Measurements from ENCODE around the gene ZNF277.

Gene ZNF277

DNA sequence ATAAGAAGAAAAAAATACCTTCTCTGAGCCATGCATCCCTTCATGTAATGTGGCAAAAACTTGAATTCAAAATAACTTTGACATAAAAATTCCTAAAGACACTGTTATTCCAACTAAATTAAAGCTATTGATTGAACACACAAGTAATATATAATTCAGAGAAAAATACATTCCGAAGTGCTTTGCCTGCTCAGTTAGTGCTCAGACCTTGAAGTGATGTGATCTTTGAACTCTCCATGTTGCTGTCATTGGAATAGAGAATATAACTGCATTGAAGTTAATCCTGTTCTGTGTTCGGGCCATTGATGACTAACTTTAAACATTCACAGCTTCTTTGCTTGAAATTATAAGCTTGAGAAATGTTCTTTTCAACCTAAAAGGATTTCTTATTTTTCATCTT, 129.8 kb downstream of the ZNF277 start:
- TF ChIP-seq, protein P1, sequence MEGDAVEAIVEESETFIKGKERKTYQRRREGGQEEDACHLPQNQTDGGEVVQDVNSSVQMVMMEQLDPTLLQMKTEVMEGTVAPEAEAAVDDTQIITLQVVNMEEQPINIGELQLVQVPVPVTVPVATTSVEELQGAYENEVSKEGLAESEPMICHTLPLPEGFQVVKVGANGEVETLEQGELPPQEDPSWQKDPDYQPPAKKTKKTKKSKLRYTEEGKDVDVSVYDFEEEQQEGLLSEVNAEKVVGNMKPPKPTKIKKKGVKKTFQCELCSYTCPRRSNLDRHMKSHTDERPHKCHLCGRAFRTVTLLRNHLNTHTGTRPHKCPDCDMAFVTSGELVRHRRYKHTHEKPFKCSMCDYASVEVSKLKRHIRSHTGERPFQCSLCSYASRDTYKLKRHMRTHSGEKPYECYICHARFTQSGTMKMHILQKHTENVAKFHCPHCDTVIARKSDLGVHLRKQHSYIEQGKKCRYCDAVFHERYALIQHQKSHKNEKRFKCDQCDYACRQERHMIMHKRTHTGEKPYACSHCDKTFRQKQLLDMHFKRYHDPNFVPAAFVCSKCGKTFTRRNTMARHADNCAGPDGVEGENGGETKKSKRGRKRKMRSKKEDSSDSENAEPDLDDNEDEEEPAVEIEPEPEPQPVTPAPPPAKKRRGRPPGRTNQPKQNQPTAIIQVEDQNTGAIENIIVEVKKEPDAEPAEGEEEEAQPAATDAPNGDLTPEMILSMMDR (IDR thresholded peaks at IDR 0.05; ENCODE audit: control extremely low read depth, extremely low read depth, low read depth, missing control alignments), result no peak
- CTCF ChIA-PET, result interaction anchor here (1.0 to 1.6 kb wide), 2 partner anchors 9 to 10 kb away, joined by 3 to 5 read pairs; no protein-coding TSS in a partner anchor
- POLR2A ChIA-PET, result no interaction called here
- no peak for DNase-seq (ENCODE audit: extremely low spot score)

- TF ChIP-seq, protein P1 (IDR thresholded peaks at IDR 0.05; ENCODE audit: control extremely low read depth, extremely low read depth, low read depth, missing control alignments), result no peak
- ChIA-PET POLR2A (interaction anchor here (0.6 kb wide), 1 partner anchor 113 kb away, joined by 3 read pairs; the partner anchor contains the start of gene IFRD1), CTCF (interaction anchor here (1.0 to 1.6 kb wide), 2 partner anchors 9 to 10 kb away, joined by 3 to 5 read pairs; no protein-coding TSS in a partner anchor)
- DNase-seq (ENCODE audit: extremely low spot score), result no peak
Measured at GRCh38 chr7:112336936-112337576, 130.6 kb downstream of the ZNF277 start.

GRCh38 chr7:112337892-112338291, 131.4 kb downstream of the ZNF277 start:
- POLR2A ChIA-PET, result interaction anchor here (0.6 kb wide), 1 partner anchor 112 kb away, joined by 3 read pairs; the partner anchor contains the start of gene IFRD1
- CTCF ChIA-PET, result interaction anchor here (0.8 kb wide), 1 partner anchor 11 kb away, joined by 3 read pairs; no protein-coding TSS in a partner anchor

GRCh38 chr7:112338786-112339185, 132.3 kb downstream of the ZNF277 start:
- ChIA-PET CTCF (interaction anchor here (0.8 kb wide), 1 partner anchor 12 kb away, joined by 3 read pairs; no protein-coding TSS in a partner anchor), POLR2A (no interaction called here)
- TF ChIP-seq, protein P1 (IDR thresholded peaks at IDR 0.05; ENCODE audit: control extremely low read depth, extremely low read depth, low read depth, missing control alignments), result no peak
- DNase-seq (ENCODE audit: extremely low spot score), result no peak

More at GRCh38 chr7:112337892-112338291, 131.4 kb downstream of the ZNF277 start:
- TF ChIP-seq, protein P1 (IDR thresholded peaks at IDR 0.05; ENCODE audit: control extremely low read depth, extremely low read depth, low read depth, missing control alignments), result no peak
- DNase-seq (ENCODE audit: extremely low spot score), result no peak

DNA sequence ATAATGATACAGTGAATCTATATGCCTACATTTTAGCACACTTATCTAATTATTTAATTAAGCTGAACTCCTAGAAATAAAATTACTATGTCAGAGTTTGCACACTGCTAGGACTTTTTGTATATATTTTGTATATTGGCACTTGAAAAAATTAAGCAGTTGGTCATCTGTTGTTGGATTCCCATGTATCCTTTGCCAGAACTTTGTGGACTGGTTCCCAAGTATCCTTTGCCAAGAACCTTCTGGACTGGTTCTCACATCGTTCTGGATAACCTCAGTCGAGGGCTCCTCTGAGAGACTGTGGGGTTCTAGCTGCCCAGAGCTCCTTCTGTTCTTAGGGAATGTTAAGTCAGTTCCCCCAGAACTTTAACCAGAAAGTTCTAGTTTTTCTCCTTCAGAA, 135.0 kb downstream of the ZNF277 start:
- CTCF ChIA-PET, result interaction anchor here (0.9 to 1.5 kb wide), 3 partner anchors 9 to 11 kb away, joined by 3 to 4 read pairs (median 4); no protein-coding TSS in a partner anchor
- TF ChIP-seq, protein P1 (IDR thresholded peaks at IDR 0.05; ENCODE audit: control extremely low read depth, extremely low read depth, low read depth, missing control alignments), result no peak
- POLR2A ChIA-PET, result no interaction called here
- no peak for DNase-seq (ENCODE audit: extremely low spot score)

DNA sequence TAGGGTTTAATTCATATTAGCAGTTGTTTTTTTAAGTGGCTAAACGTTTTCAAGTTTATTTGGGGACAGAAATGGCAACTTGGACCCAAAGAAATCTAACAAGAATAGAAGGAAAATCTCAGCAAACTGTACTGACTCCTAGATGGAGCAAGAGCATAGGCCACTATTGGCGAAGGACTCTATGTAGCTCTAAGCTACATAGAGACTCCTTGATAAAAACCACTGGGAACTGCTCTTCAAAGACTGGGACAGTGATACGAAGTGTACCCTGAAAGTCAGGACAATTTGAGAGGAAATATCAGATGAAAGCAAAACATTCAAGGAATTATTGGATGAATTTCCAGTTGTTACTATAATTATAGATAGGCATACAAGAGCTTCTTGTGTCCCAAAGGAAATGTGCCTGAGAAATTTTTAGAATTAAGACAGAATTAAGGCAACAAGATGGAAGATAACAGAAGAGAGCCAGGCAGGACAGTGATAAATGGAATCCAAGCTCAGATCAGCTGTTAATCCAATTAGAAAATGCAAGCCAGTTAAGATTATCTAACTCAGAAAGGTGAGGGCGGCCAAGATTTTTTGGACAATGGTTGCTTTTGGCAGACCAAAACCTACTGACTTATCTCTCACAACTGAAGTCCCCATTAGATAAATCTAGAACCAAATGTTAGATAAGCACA, 140.0 kb downstream of the ZNF277 start:
- TF ChIP-seq, protein P1 (IDR thresholded peaks at IDR 0.05; ENCODE audit: control extremely low read depth, extremely low read depth, low read depth, missing control alignments), result no peak
- POLR2A ChIA-PET, result no interaction called here
- CTCF ChIA-PET, result interaction anchor here (2.0 kb wide), 1 partner anchor 10 kb away, joined by 5 read pairs; no protein-coding TSS in a partner anchor
- DNase-seq (ENCODE audit: extremely low spot score), result no peak

Data from GM10248 (cell line).